Calu3 (cell line): ENCODE results near the gene HEY2. TPM values are rescaled to one million over a fixed set of nuclear protein-coding genes. Genes with fewer than 3 reads are reported as not detected.

ENCODE experiments used
- BruUV-seq: library from RNA; stranded (reverse); fragments of 400-500 nt; replicated peaks from 2 replicates; lab custom pipeline; 2021; lab: Mats Ljungman, UMichigan
- CTCF ChIA-PET: fragments of 300-600 bp; sonication (Branson Sonifier 250); formaldehyde crosslinking; loops from one replicate; lab custom pipeline; 2022; ENCODE audit warnings: antibody characterized with exemption; lab: Charles Lee
- DNase-seq: peaks from one replicate; pipeline ENCODE4 v3.0.0; 2022
- H3K27ac Mint-ChIP-seq: one replicate; pipeline ENCODE4 v1.8.0; 2022; ENCODE audit warnings: mixed read lengths; ENCODE audit not compliant: unreplicated experiment
- H3K27me3 Mint-ChIP-seq: one replicate; pipeline ENCODE4 v1.8.0; 2022; ENCODE audit warnings: mixed read lengths; ENCODE audit not compliant: unreplicated experiment
- H3K36me3 Mint-ChIP-seq: one replicate; pipeline ENCODE4 v1.8.0; 2022; ENCODE audit warnings: mild to moderate bottlenecking, moderate library complexity, mixed read lengths; ENCODE audit not compliant: insufficient read depth, unreplicated experiment
- H3K4me1 Mint-ChIP-seq: one replicate; pipeline ENCODE4 v1.8.0; 2022; ENCODE audit warnings: mild to moderate bottlenecking, low read depth, mixed read lengths; ENCODE audit not compliant: unreplicated experiment
- H3K4me3 Mint-ChIP-seq: one replicate; pipeline ENCODE4 v1.8.0; 2022; ENCODE audit warnings: mild to moderate bottlenecking, low read depth, moderate library complexity, mixed read lengths; ENCODE audit not compliant: unreplicated experiment
- H3K9me3 Mint-ChIP-seq: one replicate; pipeline ENCODE4 v1.8.0; 2022; ENCODE audit warnings: low read depth, mixed read lengths; ENCODE audit not compliant: unreplicated experiment
- CTCF ChIP-seq: fragments of 200-600 bp; IDR thresholded peaks from one replicate; pipeline ENCODE4 v1.8.0; 2022; ENCODE audit warnings: antibody characterized with exemption; ENCODE audit not compliant: unreplicated experiment
- intact Hi-C: fragments of 100-400 bp; cut with micrococcal nuclease; formaldehyde crosslinking; loops from one replicate; pipeline ENCODE4 v1.10.0; 2022; ENCODE audit not compliant: unreplicated experiment
- total RNA-seq: library from RNA; stranded (reverse); gene quantifications from 2 replicates; pipeline ENCODE4 v1.2.3, GENCODE V29; 2022

The HEY2 gene
- total RNA-seq, 1 experiment from 2014 or later: 0.47 TPM

GRCh38 chr6:125808591-125808990, 59.2 kb downstream of the HEY2 start:
- Mint-ChIP-seq H3K27ac (no peak overlapping the region), H3K36me3 (peaks cover 8% of the 10 kb centered on the region), H3K9me3 (no peaks in the 10 kb centered on the region), H3K27me3 (no peaks in the 10 kb centered on the region), H3K4me1 (peaks cover 15% of the 10 kb centered on the region), H3K4me3 (no peak overlapping the region)
- no peak for DNase-seq
- no TSS peak for BruUV-seq
- intact Hi-C loops: no loop called here
- TF ChIP-seq CTCF: no peak
- CTCF ChIA-PET: no interaction called here

- H3K36me3 Mint-ChIP-seq: peaks cover 8% of the 10 kb centered on the region
- TF ChIP-seq CTCF: no peak
- H3K4me1 Mint-ChIP-seq: peaks cover 22% of the 10 kb centered on the region
- no peaks in the 10 kb centered on the region for H3K9me3 Mint-ChIP-seq
- no peaks in the 10 kb centered on the region for H3K27me3 Mint-ChIP-seq
- H3K27ac Mint-ChIP-seq: no peak overlapping the region
- H3K4me3 Mint-ChIP-seq: no peak overlapping the region
- BruUV-seq: no TSS peak
- DNase-seq: no peak
- intact Hi-C loops: no loop called here
- CTCF ChIA-PET: interaction anchor here (0.6 to 1.0 kb wide), 2 partner anchors 12 to 109 kb away, joined by 4 to 5 read pairs; no protein-coding TSS in a partner anchor
These were observed 60.2 kb downstream of the HEY2 start for GRCh38 chr6:125809570-125810170.

- intact Hi-C loops: no loop called here
- H3K27ac Mint-ChIP-seq: no peak overlapping the region
- no TSS peak for BruUV-seq
These were observed 61.0 kb downstream of the HEY2 start for GRCh38 chr6:125810445-125810844.

More at GRCh38 chr6:125810445-125810844, 61.0 kb downstream of the HEY2 start:
- CTCF ChIA-PET: interaction anchor here (0.6 to 1.0 kb wide), 2 partner anchors 13 to 108 kb away, joined by 4 to 5 read pairs; no protein-coding TSS in a partner anchor
- DNase-seq: no peak
- peaks cover 24% of the 10 kb centered on the region for H3K4me1 Mint-ChIP-seq
- no peaks in the 10 kb centered on the region for H3K27me3 Mint-ChIP-seq
- H3K4me3 Mint-ChIP-seq: no peak overlapping the region
- H3K36me3 Mint-ChIP-seq: peaks cover 8% of the 10 kb centered on the region
- no peak for TF ChIP-seq CTCF
- no peaks in the 10 kb centered on the region for H3K9me3 Mint-ChIP-seq

Other genes with a start within 250 kb of the HEY2 start
- 97.1 and 102 TPM in 2 replicates for gene NCOA7, start 41.3 kb downstream of the HEY2 start, total RNA-seq
- gene HINT3, start 207.1 kb downstream of the HEY2 start, total RNA-seq: 13.9 and 15.1 TPM in 2 replicates
- gene TRMT11, start 236.9 kb downstream of the HEY2 start, total RNA-seq: 20.2 and 27.7 TPM in 2 replicates